Transverse colon (tissue), 4 donors: ENCODE measurements around the gene NUP153. TPM values are rescaled to one million over a fixed set of nuclear protein-coding genes. Genes with fewer than 3 reads are reported as not detected.

Experiments
- DNase-seq: peaks from one replicate; pipeline ENCODE4 v3.0.0-alpha.2; 2019
- H3K27ac ChIP-seq, 4 donors: fragments of 200-600 bp; sonication (generic); 2 replicates each; pipeline ENCODE4 v1.5.1; 2016 to 2018; ENCODE audit warnings: inconsistent platforms in 4 of 4
- H3K27me3 ChIP-seq: fragments of 200-600 bp; sonication (generic); 2 replicates; pipeline ENCODE4 v1.5.1; 2017; ENCODE audit warnings: inconsistent platforms
- H3K36me3 ChIP-seq, 4 donors: fragments of 200-600 bp; sonication (generic); 2 replicates each; pipeline ENCODE4 v1.5.1; 2017 to 2019; ENCODE audit warnings: inconsistent platforms in 4 of 4
- H3K4me1 ChIP-seq, 4 donors: fragments of 200-600 bp; sonication (generic); 2 replicates each; pipeline ENCODE4 v1.5.1; 2017 to 2020; ENCODE audit warnings: inconsistent platforms in 4 of 4
- H3K4me3 ChIP-seq, 4 donors: fragments of 200-600 bp; sonication (generic); 1 replicate in 1 of 4; 2 replicates in 3 of 4; pipeline versions ENCODE4 v1.5.1 to v1.6.1; 2017 to 2019; ENCODE audit warnings: inconsistent platforms in 4 of 4
- H3K9me3 ChIP-seq, 2 donors: fragments of 200-600 bp; sonication (generic); 2 replicates each; pipeline ENCODE4 v1.5.1; 2017 to 2019; ENCODE audit warnings: inconsistent platforms in 2 of 2
- EP300 ChIP-seq: sonication (generic); formaldehyde crosslinking; IDR thresholded peaks from one replicate; pipeline ENCODE4 v1.6.1; 2017; ENCODE audit warnings: antibody characterized with exemption, low read depth
- POLR2A ChIP-seq: fragments of 450-650 bp; IDR thresholded peaks from one replicate; pipeline ENCODE4 v1.6.1; 2016; ENCODE audit warnings: antibody characterized with exemption, mild to moderate bottlenecking, moderate library complexity
- POLR2AphosphoS5 ChIP-seq, 3 donors: sonication (generic); formaldehyde crosslinking; IDR thresholded peaks; one replicate each; pipeline ENCODE4 v1.6.1; 2016; ENCODE audit warnings: antibody characterized with exemption in 3 of 3
- WGBS, 2 donors: methylation state at CpG; one replicate each; pipeline ENCODE4 v1.1.5; 2018; ENCODE audit warnings: low coverage in 1 of 2; 5-methylcytosine and 5-hydroxymethylcytosine counted together
- in situ Hi-C, 4 donors: fragments of 200-750 bp; cut with MboI; loops; one replicate each; pipeline versions ENCODE4 v1.15.0 to v1.15.1; 2017; ENCODE audit warnings: low sequenced_read_pairs in 3 of 4, low pct_ligation_motif_present in 1 of 4, low pct_unique_long_range_greater_than_20kb in 1 of 4
- intact Hi-C: fragments of 100-400 bp; cut with DNase I; formaldehyde crosslinking; loops from one replicate; pipeline ENCODE4 v1.15.1; 2023; ENCODE audit warnings: low total_unique reads
- total RNA-seq, 4 donors: library from RNA; depleted of rRNA; stranded (reverse); fragments of >200 nt; gene quantifications; one replicate each; pipeline ENCODE4 v1.1.0, GENCODE V29; 2016
- TF ChIP-seq, protein P1 (sequence below), 5 experiments: fragments of 200-600 bp in 3 of 5; fragments of 450-650 bp in 2 of 5; sonication (generic) in 3 of 5; IDR thresholded peaks; 1 replicate in 2 of 5; 2 replicates in 3 of 5; pipeline ENCODE4 v1.5.1; 2016 to 2017; ENCODE audit warnings: antibody characterized with exemption in 5 of 5, inconsistent platforms in 3 of 5, mild to moderate bottlenecking in 2 of 5, moderate library complexity in 1 of 5

NUP153 gene
- total RNA-seq, 4 donors from 2014 or later = 27.9 to 37.0 (median 32.1) TPM

DNA sequence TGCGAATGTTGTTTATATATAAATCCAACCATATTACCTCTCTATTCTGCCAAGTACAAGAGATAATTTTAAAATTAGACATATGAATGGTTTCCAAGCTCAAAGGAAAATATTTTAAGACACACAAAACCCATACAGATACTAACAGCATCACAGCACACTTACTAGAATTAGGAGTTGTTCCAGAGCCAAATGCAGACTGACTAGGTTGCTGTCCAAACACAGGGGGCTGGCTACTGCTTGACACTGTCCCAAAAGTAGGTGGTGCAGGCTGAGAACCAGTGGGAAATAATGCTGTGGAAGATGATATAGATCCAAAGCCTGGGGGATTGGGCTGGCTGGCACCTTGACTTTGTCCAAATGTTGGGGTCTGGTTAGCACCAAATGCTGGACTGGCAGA is 82.3 kb downstream of the NUP153 start:
- in situ Hi-C loops (no loop called here), intact Hi-C loops (no loop called here)
- Histone ChIP-seq H3K27me3 (no peaks in the 10 kb centered on the region), H3K36me3 (peaks cover 0 to 51% (median 16%) of the 10 kb centered on the region in 4 donors), H3K9me3 (no peaks in the 10 kb centered on the region), H3K4me3 (no peak overlapping the region), H3K4me1 (no peaks in the 10 kb centered on the region), H3K27ac (no peak overlapping the region)
- TF ChIP-seq POLR2AphosphoS5 (IDR thresholded peaks at IDR 0.05) (no peak), EP300 (no peak), POLR2A (no peak)
- TF ChIP-seq, protein P1, sequence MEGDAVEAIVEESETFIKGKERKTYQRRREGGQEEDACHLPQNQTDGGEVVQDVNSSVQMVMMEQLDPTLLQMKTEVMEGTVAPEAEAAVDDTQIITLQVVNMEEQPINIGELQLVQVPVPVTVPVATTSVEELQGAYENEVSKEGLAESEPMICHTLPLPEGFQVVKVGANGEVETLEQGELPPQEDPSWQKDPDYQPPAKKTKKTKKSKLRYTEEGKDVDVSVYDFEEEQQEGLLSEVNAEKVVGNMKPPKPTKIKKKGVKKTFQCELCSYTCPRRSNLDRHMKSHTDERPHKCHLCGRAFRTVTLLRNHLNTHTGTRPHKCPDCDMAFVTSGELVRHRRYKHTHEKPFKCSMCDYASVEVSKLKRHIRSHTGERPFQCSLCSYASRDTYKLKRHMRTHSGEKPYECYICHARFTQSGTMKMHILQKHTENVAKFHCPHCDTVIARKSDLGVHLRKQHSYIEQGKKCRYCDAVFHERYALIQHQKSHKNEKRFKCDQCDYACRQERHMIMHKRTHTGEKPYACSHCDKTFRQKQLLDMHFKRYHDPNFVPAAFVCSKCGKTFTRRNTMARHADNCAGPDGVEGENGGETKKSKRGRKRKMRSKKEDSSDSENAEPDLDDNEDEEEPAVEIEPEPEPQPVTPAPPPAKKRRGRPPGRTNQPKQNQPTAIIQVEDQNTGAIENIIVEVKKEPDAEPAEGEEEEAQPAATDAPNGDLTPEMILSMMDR (IDR thresholded peaks at IDR 0.05) = no peak
- no peak for DNase-seq
- 72 to 90% methylated on average over 1 of the region's 1 CpG for WGBS, 2 donors

DNA sequence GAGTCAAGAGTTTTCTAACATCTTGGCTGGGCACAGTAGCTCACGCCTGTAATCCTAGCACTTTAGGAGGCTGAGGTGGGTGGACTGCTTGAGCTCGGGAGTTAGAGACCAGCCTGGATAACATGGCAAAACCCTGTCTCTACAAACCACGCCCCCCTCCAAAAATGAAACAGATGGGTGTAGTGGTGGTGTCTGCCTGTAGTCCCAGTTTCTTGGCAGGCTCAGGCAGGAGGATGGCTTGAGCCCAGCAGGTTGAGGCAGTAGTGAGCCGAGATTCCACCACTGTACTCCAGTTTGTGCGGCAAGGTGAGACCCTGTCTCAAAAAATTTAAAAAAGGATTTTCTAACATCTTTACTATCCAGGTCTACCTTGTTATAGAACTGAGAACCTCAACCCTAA is 84.6 kb downstream of the NUP153 start:
- no peak overlapping the region for H3K27ac ChIP-seq
- no peaks in the 10 kb centered on the region for H3K9me3 ChIP-seq
- intact Hi-C loops (no loop called here), in situ Hi-C loops (no loop called here)
- H3K4me3 ChIP-seq = no peak overlapping the region
- no peak for TF ChIP-seq EP300
- no peak for TF ChIP-seq POLR2AphosphoS5 (IDR thresholded peaks at IDR 0.05)
- no peak for TF ChIP-seq POLR2A
- TF ChIP-seq, protein P1 (IDR thresholded peaks at IDR 0.05) = no peak
- H3K36me3 ChIP-seq = peaks cover 0 to 48% (median 13%) of the 10 kb centered on the region in 4 donors
- H3K4me1 ChIP-seq = no peaks in the 10 kb centered on the region
- H3K27me3 ChIP-seq = no peaks in the 10 kb centered on the region
- 91 to 100% methylated on average over 1 to 5 of the region's 5 CpGs for WGBS, 2 donors
- DNase-seq = no peak

- intact Hi-C loops (no loop called here), in situ Hi-C loops (no loop called here)
- peaks cover 0 to 46% (median 12%) of the 10 kb centered on the region in 4 donors for H3K36me3 ChIP-seq
- WGBS, 2 donors = 57 to 60% methylated on average over 2 of the region's 2 CpGs
- no peaks in the 10 kb centered on the region for H3K9me3 ChIP-seq
- H3K27ac ChIP-seq = no peak overlapping the region
- no peak for TF ChIP-seq POLR2A
- no peak for TF ChIP-seq POLR2AphosphoS5 (IDR thresholded peaks at IDR 0.05)
- TF ChIP-seq EP300 = no peak
- TF ChIP-seq, protein P1 (IDR thresholded peaks at IDR 0.05) = no peak
- no peak for DNase-seq
- no peak overlapping the region for H3K4me3 ChIP-seq
- H3K4me1 ChIP-seq = peaks cover 0 to 5% (median 0%) of the 10 kb centered on the region in 4 donors
- no peaks in the 10 kb centered on the region for H3K27me3 ChIP-seq
Observed at GRCh38 chr6:17621003-17621402, 85.7 kb downstream of the NUP153 start.

DNA sequence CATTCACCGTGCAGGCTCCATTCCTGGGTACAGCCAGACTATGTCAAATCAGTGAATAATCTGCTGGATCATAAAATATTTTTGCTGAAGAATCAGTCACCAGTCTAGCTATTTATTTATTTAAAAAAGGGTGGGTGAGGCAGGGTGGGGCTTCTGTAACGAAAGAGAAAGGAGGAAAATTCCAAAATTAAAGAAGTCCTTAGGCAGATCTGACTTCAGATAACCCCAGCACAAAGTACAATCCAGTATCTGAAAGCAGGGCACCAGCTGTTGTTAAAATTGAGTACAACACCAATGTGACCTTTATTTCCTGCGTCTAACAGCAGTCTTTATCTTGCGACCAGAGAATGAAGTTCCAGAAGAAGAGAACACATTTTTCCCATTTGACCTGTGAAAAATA is 90.9 kb downstream of the NUP153 start:
- in situ Hi-C loops (no loop called here), intact Hi-C loops (no loop called here)
- Histone ChIP-seq H3K9me3 (no peaks in the 10 kb centered on the region), H3K27me3 (no peaks in the 10 kb centered on the region), H3K27ac (peak overlapping the region in 1 of 4 donors; percentile 10), H3K36me3 (peaks cover 0 to 19% (median 2%) of the 10 kb centered on the region in 4 donors), H3K4me1 (peaks cover 0 to 27% (median 6%) of the 10 kb centered on the region in 4 donors), H3K4me3 (no peak overlapping the region)
- 38 to 59% methylated on average over 4 of the region's 4 CpGs for WGBS, 2 donors
- no peak for TF ChIP-seq POLR2AphosphoS5 (IDR thresholded peaks at IDR 0.05)
- TF ChIP-seq POLR2A = no peak
- TF ChIP-seq, protein P1 (IDR thresholded peaks at IDR 0.05) = no peak
- TF ChIP-seq EP300 = no peak
- no peak for DNase-seq
